Glomerular visceral epithelial cell (primary cell): ENCODE data around the gene THNSL1.
"Not testable (repeated sequence)": the region's sequence is repeated elsewhere in the genome, so short reads cannot be mapped to it uniquely, and the experiment has no call there.

Experiments used
- DNase-seq: peaks from one replicate; pipeline ENCODE4 v3.0.0-alpha.2; 2016; ENCODE audit errors: extremely low spot score

Gene THNSL1

GRCh38 chr10:24998044-24998443, 18.4 kb upstream of the THNSL1 start:
- no peak for DNase-seq

GRCh38 chr10:25011591-25011990, 4.8 kb upstream of the THNSL1 start:
- DNase-seq = not testable (repeated sequence)

GRCh38 chr10:25014579-25014978, 1.8 kb upstream of the THNSL1 start:
- DNase-seq = no peak

GRCh38 chr10:25015828-25016375, 510 bp upstream of the THNSL1 start, which contains the start of gene ENKUR:
TSS of gene ENKUR (minus strand) at chr10:25016158. CDS start at chr10:25015936, 222 bp downstream.
- DNase-seq = peak; percentile 92

DNA sequence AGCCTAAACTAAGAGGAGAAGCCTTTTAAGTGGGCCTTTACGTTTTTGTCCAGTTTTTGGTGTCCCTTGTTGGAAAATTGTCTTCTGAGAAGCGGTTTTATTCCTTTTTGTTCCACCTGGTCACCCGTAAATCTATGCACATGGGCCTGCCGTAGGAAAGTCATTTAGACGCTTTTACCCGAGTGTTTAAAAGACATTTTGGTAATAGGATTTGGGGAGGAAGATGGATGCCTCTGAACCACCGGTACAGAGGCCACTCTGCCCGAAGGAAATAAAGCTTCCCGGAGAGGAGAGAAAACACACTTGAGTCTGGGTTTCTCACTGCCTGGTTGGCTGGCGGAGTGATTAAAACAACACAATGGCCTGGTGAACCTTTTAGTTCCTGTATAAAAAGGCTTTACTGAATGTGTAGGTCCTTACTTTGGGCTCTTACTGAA, 760 bp downstream of the THNSL1 start:
- DNase-seq = no peak

DNA sequence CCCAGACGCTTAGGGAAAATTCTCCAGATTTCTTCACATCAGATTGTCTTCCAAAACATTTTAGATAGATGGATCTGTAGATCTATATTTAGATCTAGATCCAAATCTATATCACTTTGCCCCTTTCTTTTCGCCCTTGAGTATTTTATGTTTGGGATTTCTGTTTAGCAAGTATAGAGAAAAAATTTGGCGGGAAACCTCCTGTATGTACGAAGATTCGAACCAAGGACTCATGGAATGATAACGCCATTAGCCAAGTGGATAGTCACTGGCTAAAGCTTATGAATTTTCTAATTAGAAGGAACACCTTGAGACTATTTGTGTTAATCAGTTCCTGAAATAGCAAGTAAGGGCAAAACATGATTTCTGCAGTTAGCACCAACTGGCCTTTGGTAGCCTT, 1.2 kb downstream of the THNSL1 start:
- no peak for DNase-seq

DNA sequence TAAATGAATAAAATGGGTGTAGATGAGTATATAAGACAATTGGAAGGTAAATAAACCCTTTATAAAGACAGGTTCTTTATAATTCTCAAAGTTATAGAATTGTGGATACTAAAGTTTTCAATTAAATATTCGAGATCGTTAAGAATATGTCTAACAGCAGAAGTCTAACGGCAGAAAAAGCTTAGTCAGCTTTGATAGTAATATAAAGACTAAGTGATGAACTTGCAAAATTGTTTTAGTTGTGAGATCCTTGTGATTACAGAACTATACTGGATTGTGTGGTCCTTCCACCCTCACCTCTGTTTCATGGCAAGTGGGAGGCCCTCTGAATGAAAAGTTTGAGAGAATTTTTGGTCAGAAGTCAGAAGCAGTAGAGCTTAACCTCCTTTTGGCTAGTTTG, 2.3 kb downstream of the THNSL1 start:
- DNase-seq = no peak

GRCh38 chr10:25023278-25023677, 6.9 kb downstream of the THNSL1 start:
- DNase-seq = no peak

DNA sequence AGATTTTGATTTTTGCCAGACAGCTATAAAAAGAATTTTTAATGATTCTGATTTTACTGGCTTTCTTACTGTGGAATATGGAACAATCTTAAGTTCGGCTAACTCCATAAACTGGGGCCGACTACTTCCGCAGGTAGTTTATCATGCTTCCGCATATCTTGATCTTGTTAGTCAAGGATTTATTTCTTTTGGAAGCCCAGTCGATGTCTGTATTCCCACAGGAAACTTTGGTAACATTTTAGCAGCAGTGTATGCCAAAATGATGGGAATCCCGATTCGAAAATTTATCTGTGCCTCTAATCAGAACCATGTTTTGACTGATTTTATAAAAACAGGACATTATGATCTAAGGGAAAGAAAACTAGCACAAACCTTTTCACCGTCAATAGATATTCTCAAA, 8.1 kb downstream of the THNSL1 start:
- no peak for DNase-seq

GRCh38 chr10:25026463-25026862, 10.1 kb downstream of the THNSL1 start:
- no peak for DNase-seq

DNA sequence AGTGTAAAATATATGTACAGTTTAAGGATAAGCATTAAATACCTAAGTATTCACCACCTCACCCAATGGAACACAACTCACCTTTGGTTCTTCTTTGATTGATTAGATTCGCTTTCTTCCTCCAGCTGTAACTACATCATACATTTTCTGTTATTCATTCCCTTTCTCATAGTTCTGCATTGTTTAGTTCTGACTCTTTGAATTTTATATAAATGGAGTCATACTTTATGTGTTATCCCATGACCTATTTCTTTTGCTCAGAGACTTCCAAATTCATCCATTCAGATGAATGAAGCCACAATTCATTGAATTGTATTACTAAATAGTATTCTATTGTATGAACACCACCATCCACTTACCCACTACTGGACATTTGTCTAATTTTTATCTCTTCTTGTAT, 12.3 kb downstream of the THNSL1 start:
- no peak for DNase-seq

DNA sequence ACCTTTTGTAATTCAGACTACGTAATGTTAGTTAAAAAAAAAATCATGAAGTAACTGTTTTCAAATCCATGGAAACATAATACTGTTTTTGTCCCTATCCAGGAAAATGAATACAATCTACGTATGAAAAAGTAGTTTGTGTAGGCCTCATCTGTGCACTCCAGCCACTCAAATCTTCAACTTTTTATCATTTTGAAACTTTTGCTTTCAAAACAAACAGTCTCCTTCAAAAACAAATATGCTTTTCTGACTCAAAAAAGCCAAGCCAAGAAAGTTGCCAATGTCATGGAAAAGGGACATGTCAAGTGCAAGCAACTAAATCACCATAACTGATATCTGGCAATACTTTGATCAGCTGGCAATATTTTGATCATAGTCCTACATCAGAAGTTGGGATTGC, 13.1 kb downstream of the THNSL1 start:
- no peak for DNase-seq

GRCh38 chr10:25036381-25036780, 20.0 kb downstream of the THNSL1 start:
- DNase-seq = no peak

GRCh38 chr10:25038325-25038724, 21.9 kb downstream of the THNSL1 start:
- DNase-seq = no peak

GRCh38 chr10:25039531-25039930, 23.1 kb downstream of the THNSL1 start:
- DNase-seq = no peak

GRCh38 chr10:25046641-25047040, 30.2 kb downstream of the THNSL1 start:
- DNase-seq = no peak

GRCh38 chr10:25047088-25047487, 30.7 kb downstream of the THNSL1 start:
- DNase-seq = no peak

- DNase-seq = peak; percentile 74
These were observed 31.3 kb downstream of the THNSL1 start for GRCh38 chr10:25047591-25048301.

DNA sequence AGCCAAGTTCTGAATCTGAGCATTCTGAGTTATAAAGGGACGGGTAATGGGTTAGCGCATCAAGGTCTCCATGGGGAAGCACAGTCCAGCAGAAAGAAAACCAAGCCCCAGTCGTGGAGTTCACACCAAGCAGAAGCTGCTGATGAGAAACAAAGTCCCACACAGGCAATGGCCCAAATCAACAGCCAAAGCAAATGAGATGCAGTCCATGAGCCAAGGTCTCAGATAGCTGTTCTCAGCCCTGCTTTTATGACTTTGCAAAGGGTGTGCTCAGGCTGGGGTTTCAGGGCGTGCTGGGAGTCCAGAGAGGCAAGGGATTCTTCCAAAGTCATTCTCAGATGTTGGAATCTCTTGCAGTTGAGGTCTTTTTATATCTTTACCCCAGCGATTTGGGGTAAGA, 32.0 kb downstream of the THNSL1 start:
- no peak for DNase-seq

- DNase-seq = no peak
These were observed 33.6 kb downstream of the THNSL1 start for GRCh38 chr10:25049966-25050365.

- DNase-seq = no peak
These were observed 34.0 kb downstream of the THNSL1 start for GRCh38 chr10:25050402-25050801.

- no peak for DNase-seq
These were observed 35.6 kb downstream of the THNSL1 start for GRCh38 chr10:25052012-25052411.

- no peak for DNase-seq
These were observed 40.3 kb downstream of the THNSL1 start for GRCh38 chr10:25056726-25057125.

GRCh38 chr10:25057886-25058285, 41.5 kb downstream of the THNSL1 start:
- no peak for DNase-seq
